ENCODE measurements around the gene WDTC1. TPM values are rescaled to one million over a fixed set of nuclear protein-coding genes. Genes with fewer than 3 reads are reported as not detected.
A peak's percentile ranks its signal among the peaks of the same experiment; 100 is the strongest.

The WDTC1 gene
- polyA plus RNA-seq, 3 donors from 2014 or later = 3.2 to 16.4 (median 5.6) TPM

- Mint-ChIP-seq H3K4me1 (peaks cover 25% of the 10 kb centered on the region in 2 donors), H3K9me3 (no peaks in the 10 kb centered on the region), H3K27ac (no peak overlapping the region), H3K27me3 (ENCODE audit: low read depth in 3 of 3) (peaks cover 0 to 2% (median 0%) of the 10 kb centered on the region in 3 donors), H3K36me3 (peaks cover 4 to 13% (median 5%) of the 10 kb centered on the region in 3 donors), H3K4me3 (peak overlapping the region in 2 of 5 donors; percentile 33)
- peak in 1 of 3 donors; percentile 31 for DNase-seq
These were observed 115.6 kb downstream of the WDTC1 start for GRCh38 chr1:27349784-27350662.

- Mint-ChIP-seq H3K4me3 (peak overlapping the region in 1 of 5 donors; percentile 33), H3K27ac (no peak overlapping the region), H3K4me1 (peaks cover 25 to 26% of the 10 kb centered on the region in 2 donors), H3K36me3 (peaks cover 4 to 13% (median 5%) of the 10 kb centered on the region in 3 donors), H3K27me3 (ENCODE audit: low read depth in 3 of 3) (peaks cover under 1 to 2% (median 2%) of the 10 kb centered on the region in 3 donors), H3K9me3 (no peaks in the 10 kb centered on the region)
- no peak for DNase-seq
These were observed 116.5 kb downstream of the WDTC1 start for GRCh38 chr1:27350663-27351540.

GRCh38 chr1:27351541-27352107 is 117.2 kb downstream of the WDTC1 start:
- DNase-seq = no peak
- H3K27me3 Mint-ChIP-seq (ENCODE audit: low read depth in 3 of 3) = peaks cover 2 to 5% (median 3%) of the 10 kb centered on the region in 3 donors
- H3K4me1 Mint-ChIP-seq = peaks cover 25 to 27% of the 10 kb centered on the region in 2 donors
- H3K4me3 Mint-ChIP-seq = peak overlapping the region in 1 of 5 donors; percentile 18
- H3K9me3 Mint-ChIP-seq = no peaks in the 10 kb centered on the region
- peak overlapping the region in 2 of 6 donors; percentile 34 to 43 for H3K27ac Mint-ChIP-seq
- H3K36me3 Mint-ChIP-seq = peaks cover 0 to 8% (median 0%) of the 10 kb centered on the region in 3 donors

GRCh38 chr1:27353166-27353565 is 118.7 kb downstream of the WDTC1 start:
- Mint-ChIP-seq H3K27me3 (ENCODE audit: low read depth in 3 of 3) (peaks cover 10 to 15% (median 12%) of the 10 kb centered on the region in 3 donors), H3K9me3 (no peaks in the 10 kb centered on the region), H3K4me1 (peaks cover 29 to 32% of the 10 kb centered on the region in 2 donors), H3K27ac (peak overlapping the region in 1 of 6 donors; percentile 76), H3K36me3 (peaks cover 0 to 4% (median 0%) of the 10 kb centered on the region in 3 donors), H3K4me3 (no peak overlapping the region)
- DNase-seq = no peak

GRCh38 chr1:27353629-27354028 is 119.2 kb downstream of the WDTC1 start:
- Mint-ChIP-seq H3K27me3 (ENCODE audit: low read depth in 3 of 3) (peaks cover 10 to 15% (median 12%) of the 10 kb centered on the region in 3 donors), H3K4me1 (peaks cover 29 to 33% of the 10 kb centered on the region in 2 donors), H3K36me3 (peaks cover 0 to 4% (median 0%) of the 10 kb centered on the region in 3 donors), H3K27ac (peak overlapping the region in 5 of 6 donors; percentile 36 to 75 (median 54)), H3K4me3 (peak overlapping the region in 1 of 5 donors; percentile 2), H3K9me3 (no peaks in the 10 kb centered on the region)
- no peak for DNase-seq

- Mint-ChIP-seq H3K27ac (peak overlapping the region; percentile 29 to 93 (median 77)), H3K27me3 (ENCODE audit: low read depth in 3 of 3) (peaks cover 10 to 20% (median 13%) of the 10 kb centered on the region in 3 donors), H3K9me3 (no peaks in the 10 kb centered on the region), H3K4me3 (peak overlapping the region; percentile 17 to 84 (median 52)), H3K36me3 (peaks cover 0 to 4% (median 0%) of the 10 kb centered on the region in 3 donors), H3K4me1 (peaks cover 37 to 50% of the 10 kb centered on the region in 2 donors)
- DNase-seq = no peak
These were observed 121.3 kb downstream of the WDTC1 start for GRCh38 chr1:27355683-27356082.

- peaks cover 37 to 50% of the 10 kb centered on the region in 2 donors for H3K4me1 Mint-ChIP-seq
- H3K9me3 Mint-ChIP-seq = no peaks in the 10 kb centered on the region
- H3K27me3 Mint-ChIP-seq (ENCODE audit: low read depth in 3 of 3) = peaks cover 10 to 20% (median 13%) of the 10 kb centered on the region in 3 donors
- H3K4me3 Mint-ChIP-seq = peak overlapping the region; percentile 48 to 84 (median 80)
- peak overlapping the region; percentile 29 to 93 (median 77) for H3K27ac Mint-ChIP-seq
- H3K36me3 Mint-ChIP-seq = peaks cover 0 to 4% (median 0%) of the 10 kb centered on the region in 3 donors
- no peak for DNase-seq
These were observed 121.8 kb downstream of the WDTC1 start for GRCh38 chr1:27356277-27356618.

GRCh38 chr1:27356619-27357280 is 122.3 kb downstream of the WDTC1 start:
- Mint-ChIP-seq H3K36me3 (peaks cover 0 to 4% (median 0%) of the 10 kb centered on the region in 3 donors), H3K4me1 (peaks cover 37 to 50% of the 10 kb centered on the region in 2 donors)
- peak; percentile 37 to 64 (median 54) for DNase-seq

GRCh38 chr1:27357281-27358037 is 123.0 kb downstream of the WDTC1 start:
- peak overlapping the region; percentile 77 to 84 (median 80) for H3K4me3 Mint-ChIP-seq
- H3K4me1 Mint-ChIP-seq = peaks cover 37 to 50% of the 10 kb centered on the region in 2 donors

More at GRCh38 chr1:27356619-27357280, 122.3 kb downstream of the WDTC1 start:
- H3K4me3 Mint-ChIP-seq = peak overlapping the region; percentile 77 to 84 (median 80)
- no peaks in the 10 kb centered on the region for H3K9me3 Mint-ChIP-seq
- H3K27me3 Mint-ChIP-seq (ENCODE audit: low read depth in 3 of 3) = peaks cover 10 to 20% (median 13%) of the 10 kb centered on the region in 3 donors
- peak overlapping the region; percentile 73 to 93 (median 86) for H3K27ac Mint-ChIP-seq

More at GRCh38 chr1:27357281-27358037, 123.0 kb downstream of the WDTC1 start:
- no peaks in the 10 kb centered on the region for H3K9me3 Mint-ChIP-seq
- peak overlapping the region; percentile 73 to 91 (median 86) for H3K27ac Mint-ChIP-seq
- peaks cover 10 to 18% (median 13%) of the 10 kb centered on the region in 3 donors for H3K27me3 Mint-ChIP-seq (ENCODE audit: low read depth in 3 of 3)
- peaks cover 0 to 4% (median 0%) of the 10 kb centered on the region in 3 donors for H3K36me3 Mint-ChIP-seq
- peak; percentile 80 to 84 (median 84) for DNase-seq

Measured in immature natural killer cell (primary cell).